GM18508 (cell line): ENCODE data around the gene MOV10.

ENCODE experiments used
- ATAC-seq: cut with Tn5 transposase; IDR thresholded peaks from one replicate; pipeline ENCODE4 v1.9.1; 2021; ENCODE audit warnings: moderate number of reproducible peaks; ENCODE audit not compliant: insufficient read depth, unreplicated experiment

Gene MOV10

DNA sequence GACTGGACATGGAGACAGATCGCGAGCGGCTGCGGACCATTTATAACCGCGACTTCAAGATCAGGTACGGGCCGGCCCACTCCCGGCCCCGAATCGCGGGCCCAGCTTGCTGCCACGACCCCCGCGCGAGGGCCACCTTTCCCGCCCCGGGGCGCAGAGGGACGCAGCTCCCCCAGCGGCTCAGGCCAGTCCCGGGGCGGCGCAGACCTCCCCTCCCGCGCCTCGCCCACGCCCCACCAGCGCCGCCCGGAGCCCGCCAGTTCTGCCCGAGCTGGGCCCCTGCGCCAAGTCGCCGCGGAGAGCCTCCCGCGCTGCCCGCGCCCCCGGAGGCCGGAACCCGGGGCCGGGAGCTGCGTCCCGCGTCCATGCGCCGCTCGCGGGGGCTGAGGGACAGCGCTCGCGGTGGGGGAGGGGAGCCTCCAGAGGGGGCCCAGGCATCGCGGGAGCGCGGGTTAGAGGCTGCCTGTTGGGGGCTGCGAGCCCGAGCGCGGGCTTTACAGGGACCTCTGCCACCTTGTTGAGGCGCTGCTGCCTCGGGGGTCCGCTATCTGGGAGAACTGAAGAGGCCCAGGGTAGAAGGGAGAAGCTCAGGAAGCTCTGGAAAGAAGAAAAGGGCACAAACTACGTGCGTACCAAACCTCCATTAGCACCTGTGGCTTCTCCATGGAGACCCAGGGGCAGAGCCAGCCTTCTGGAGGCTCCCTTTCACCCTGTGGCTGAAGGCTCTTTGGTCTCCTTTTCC, 698 bp downstream of the MOV10 start:
- ATAC-seq = no peak

DNA sequence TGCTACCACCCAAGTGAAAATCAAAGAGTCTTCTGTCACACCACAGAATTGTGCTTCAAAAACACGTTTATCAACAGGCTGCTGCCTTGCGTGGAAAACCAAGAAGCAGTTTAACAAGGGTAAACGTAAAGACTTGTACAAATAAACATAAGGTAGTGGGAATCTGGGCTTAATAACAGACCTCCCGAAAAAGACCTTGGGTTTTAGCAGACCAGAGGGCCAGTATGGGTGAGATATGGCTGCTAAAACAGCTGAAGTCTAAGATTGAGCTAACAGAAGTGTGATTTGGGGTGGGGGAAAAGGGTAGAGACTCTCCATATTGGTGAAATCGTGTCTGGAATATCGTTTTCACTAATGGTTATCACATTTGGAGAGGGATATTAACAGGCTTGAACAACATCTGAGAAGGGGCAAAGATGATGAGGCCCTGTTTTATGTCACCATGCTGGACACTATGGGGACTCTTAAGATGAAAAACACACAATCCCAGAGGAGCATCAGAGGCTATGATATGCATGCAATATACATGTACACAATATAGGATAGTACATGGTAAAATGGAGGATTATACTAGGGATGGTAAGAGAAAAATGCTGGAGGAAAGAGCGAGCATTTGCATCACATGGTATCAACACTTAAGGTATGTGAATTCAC, 1.4 kb downstream of the MOV10 start:
- no peak for ATAC-seq

DNA sequence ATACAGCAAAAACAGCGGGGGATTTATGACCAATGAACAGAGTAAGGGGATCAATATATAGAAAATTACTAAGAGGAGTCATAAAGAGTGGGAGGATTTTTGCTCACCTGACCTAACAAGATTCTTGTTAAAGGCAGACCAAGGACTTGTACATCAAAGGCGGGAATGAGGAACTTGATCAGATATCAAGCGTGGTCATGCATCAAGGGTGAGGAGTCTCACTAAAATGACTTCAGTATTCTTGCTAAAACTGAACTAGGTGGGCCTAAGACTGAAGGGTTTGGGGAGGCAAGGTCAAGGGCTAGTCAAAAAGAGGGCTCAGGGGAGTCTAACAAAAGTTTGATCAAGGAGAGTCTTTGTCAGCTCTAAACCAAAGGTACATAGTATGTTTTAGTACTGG, 2.1 kb downstream of the MOV10 start:
- no peak for ATAC-seq

DNA sequence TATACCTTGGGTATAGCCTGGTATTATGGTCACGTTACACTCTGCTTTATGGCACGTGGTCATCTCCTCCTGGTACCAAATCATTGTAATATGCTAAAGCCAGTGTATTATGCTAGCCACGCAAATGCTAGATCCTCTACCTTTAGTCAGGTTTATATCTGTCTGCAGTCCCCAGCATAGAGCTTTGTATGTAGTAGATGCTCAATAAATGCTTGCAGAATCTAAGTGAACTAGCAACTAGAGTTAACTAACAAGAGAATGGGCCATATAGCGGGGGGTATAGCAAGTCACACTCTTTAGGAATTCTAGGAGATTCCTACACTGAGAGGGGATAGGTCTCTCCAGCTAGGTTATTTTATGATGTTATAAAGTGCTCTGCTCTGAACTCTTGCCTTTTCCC, 3.0 kb downstream of the MOV10 start:
- no peak for ATAC-seq

DNA sequence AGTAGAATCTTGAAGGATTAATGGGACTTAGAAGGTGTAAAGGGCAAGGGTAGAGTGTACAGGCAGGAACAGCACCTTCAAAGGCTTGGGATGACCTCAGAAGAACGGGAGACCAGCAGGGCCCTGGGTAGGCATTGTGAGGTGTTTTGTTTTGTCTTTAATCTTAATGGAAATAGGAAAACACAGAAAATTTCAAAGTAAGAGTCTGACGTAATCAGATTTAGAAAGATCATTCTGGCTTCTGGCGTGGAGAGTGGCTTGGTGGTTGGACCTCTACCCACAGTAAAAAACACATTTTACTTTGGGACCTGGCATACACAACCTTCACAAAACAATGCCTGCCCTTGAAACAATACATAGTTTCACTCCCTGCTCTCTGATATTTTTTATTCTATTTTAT, 4.1 kb downstream of the MOV10 start:
- no peak for ATAC-seq

DNA sequence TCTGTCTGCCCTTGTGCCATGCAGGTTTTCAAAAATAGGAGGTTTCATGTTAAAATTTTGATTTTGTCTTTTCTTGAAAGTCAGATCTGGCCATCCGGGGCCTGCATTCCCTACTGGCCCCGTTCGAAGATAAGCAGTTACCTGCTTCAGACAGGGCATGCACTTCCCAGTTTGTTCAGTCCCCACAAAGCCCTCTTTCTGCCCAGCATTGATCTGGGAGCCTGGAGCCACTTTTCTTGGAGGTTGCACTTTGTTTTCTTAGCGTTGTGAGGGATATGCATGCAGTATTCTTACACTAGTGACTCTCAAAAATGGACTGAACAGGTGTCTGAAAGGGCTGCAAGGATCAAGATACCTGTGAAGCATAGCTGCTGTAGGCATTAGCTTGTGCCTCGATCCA, 11.5 kb downstream of the MOV10 start:
- no peak for ATAC-seq

DNA sequence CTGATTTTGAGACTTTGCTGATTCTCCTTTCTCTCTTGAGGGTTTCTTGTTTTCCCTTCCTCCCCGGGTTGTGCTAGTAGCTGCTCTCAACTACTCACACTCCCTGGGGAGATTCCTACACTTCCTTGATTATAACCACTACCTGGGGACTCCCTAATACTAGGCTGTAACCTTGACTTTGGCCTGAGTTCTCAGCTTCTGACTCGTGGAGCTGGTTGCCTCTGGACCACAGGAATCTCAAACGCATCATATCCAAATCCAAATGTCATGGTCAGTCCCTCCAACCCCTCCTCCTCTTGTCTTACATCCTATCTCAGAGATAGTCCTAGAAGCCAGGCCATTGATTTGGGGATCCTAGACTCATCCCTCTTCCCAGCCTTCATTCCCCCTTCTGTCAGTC, 12.0 kb downstream of the MOV10 start:
- no peak for ATAC-seq

DNA sequence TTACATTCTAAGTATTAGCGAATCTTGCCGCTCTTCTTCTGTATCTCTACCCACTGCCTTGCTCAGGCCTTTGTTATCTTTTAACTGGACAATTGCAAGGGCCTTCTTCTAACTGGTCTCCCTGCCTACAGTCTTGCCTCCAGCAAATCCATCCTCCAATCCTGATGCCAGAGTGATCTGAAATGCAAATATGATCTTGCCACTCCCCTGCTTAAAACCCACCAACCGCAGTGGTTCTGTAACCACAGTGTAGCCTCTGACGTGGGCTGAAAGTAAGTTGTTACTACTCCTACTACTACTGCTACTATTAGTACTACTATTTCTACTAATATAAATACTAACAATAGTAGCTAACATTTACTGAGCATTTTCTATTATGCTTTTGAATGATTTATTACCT, 12.4 kb downstream of the MOV10 start:
- ATAC-seq = no peak

DNA sequence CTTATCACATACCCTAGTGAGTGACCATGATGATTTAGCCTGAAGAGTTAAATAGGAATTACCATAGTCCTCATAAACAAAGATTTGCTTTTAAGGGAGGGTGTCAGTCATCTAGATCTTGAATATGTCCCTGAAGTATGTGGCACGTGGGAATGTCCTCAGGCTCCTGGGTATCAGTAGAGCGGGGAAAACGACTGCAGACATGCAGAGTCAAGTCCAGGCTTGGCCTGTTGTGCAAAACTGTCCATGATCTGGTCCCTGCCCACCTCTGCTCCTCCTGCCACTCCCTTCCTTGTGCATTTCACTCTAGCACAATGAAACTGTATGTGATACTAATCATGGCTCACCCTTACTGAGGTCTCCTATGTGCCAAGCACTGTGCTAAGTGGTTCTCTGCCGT, 12.9 kb downstream of the MOV10 start:
- ATAC-seq = no peak

DNA sequence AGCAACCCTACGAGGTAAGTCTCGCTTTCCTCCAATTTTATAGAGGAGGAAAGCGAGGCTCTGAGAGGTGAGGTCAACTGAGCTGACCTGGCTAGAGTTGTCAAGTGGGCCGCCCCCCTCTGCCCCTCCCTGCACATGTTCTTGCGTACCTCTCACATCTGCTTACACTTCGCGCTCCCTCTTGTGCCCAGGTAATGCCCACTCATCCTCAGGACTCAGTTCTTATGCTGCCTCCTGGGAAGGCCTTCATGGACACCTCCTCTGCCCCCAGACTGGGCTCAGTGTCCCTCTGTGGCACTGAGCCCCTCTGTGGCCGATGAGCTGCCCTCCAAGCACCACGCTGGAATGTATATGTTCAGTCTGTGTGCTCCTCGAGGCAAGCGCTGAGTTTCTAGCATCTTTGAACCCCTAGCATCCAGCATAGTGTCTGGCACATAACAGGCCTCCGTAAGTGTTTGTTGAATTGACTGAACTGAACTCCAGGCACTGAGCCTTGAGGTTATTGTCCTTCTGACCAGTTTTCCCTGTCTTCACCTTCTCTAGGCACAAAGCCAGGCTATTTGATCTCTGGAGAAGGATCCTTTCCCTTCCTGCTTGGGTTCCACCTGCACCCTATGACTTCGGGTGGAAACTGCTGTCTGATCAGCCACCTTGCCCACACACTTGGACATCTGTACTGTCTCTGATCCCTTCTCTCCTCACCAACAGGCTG, 13.5 kb downstream of the MOV10 start:
- no peak for ATAC-seq

DNA sequence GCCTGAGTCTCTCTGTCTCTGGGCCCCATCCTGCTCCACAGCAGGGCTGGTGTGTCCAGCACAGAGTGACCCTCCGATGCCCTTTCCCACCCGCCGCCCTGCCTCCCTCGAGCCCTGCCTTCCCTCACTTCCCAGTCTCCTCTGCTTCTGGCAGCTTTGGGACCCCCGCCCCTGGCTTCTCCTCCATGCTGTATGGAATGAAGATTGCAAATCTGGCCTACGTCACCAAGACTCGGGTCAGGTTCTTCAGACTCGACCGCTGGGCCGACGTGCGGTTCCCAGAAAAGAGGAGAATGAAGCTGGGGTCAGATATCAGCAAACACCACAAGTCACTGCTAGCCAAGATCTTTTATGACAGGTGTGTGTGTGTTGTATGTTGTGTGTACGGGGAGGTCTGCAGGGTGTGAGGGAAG, 14.3 kb downstream of the MOV10 start:
- no peak for ATAC-seq

DNA sequence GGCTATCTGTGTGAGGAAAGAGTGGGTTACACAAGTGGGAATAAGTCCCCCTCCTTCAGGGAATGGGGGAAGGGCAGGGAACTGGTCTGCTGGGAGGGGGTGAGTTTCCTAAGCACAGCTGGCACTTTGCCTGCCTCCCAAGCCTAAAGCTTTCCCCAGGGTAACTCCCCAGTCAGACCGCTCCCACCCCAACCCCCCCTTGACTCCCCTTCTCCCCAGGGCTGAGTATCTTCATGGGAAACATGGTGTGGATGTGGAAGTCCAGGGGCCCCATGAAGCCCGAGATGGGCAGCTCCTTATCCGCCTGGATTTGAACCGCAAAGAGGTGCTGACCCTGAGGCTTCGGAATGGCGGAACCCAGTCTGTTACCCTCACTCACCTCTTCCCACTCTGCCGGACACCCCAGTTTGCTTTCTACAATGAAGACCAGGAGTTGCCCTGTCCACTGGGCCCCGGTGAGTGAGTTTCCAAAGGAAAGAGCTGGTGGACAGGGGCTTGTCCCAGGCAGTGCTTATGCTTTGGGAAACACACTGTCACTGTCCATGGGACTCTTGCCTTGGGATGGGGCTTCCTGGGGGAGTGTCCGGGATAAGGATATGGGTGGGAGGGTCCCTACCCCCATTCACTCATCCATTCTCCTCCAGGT, 14.9 kb downstream of the MOV10 start:
- ATAC-seq = no peak

DNA sequence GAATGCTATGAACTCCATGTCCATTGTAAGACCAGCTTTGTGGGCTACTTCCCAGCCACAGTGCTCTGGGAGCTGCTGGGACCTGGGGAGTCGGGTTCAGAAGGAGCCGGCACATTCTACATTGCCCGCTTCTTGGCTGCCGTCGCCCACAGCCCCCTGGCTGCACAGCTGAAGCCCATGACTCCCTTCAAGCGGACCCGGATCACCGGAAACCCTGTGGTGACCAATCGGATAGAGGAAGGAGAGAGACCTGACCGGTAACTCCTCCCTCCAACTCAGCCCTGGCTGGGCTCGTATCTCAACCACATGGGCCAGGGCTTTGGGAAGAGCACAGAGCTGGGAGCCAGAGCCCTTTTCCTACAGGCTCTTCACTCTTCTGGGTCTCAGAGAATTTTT, 15.4 kb downstream of the MOV10 start:
- no peak for ATAC-seq

DNA sequence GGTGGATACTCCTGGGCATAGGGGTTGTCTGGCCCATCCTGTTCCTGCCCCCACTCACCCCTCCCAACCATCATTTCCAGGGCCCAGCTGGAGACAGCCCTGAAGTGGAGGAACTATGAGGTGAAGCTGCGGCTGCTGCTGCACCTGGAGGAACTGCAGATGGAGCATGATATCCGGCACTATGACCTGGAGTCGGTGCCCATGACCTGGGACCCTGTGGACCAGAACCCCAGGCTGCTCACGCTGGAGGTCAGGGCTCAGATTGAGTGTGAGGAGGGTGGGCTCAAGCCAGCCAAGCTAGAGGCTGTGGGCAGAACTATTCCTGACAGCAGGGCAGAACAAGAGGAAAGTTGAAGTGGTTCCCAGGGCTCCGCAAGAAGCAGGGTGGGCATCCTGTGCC, 18.2 kb downstream of the MOV10 start:
- ATAC-seq = no peak

DNA sequence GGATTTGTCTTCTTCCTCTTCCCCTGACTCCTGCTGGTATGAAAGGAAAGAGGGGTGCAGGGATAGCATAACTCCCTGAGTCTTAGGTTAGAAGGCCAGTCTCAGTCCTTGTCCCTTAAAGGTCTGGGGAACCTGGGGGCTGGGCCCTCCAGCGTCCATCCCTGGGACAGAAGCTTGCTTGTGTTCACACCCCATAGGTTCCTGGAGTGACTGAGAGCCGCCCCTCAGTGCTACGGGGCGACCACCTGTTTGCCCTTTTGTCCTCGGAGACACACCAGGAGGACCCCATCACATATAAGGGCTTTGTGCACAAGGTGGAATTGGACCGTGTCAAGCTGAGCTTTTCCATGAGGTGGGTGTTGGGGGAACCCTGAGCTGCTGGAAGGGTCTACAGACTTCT, 19.4 kb downstream of the MOV10 start:
- ATAC-seq = no peak

DNA sequence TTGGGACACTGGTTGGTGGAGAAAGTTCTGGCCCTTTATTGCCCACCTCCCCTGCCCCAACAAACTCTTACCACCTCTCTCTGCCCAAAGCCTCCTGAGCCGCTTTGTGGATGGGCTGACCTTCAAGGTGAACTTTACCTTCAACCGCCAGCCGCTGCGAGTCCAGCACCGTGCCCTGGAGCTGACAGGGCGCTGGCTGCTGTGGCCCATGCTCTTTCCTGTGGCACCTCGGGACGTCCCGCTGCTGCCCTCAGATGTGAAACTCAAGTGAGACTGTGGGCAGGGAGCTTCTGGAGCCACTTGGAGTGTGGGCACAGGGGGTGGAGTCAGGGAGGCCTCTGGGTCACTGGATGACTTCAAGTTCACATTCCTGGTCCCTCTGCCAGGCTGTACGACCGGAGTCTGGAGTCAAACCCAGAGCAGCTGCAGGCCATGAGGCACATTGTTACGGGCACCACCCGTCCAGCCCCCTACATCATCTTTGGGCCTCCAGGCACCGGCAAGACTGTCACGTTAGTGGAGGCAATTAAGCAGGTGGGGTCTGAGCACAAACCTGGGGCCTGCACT, 20.0 kb downstream of the MOV10 start:
- no peak for ATAC-seq

DNA sequence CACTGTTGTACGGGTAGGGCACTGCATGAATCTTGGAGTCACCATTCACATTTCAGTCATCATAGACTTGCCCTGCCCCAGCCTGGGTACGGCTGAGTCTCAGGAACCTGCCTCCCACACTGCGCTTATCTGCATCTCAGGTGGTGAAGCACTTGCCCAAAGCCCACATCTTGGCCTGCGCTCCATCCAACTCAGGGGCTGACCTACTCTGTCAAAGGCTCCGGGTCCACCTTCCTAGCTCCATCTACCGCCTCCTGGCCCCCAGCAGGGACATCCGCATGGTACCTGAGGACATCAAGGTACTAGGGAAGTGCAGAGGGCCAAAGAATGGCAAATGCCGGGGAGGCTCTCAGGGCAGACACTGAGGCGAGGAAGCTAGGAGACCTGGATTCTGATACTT, 20.8 kb downstream of the MOV10 start:
- no peak for ATAC-seq

DNA sequence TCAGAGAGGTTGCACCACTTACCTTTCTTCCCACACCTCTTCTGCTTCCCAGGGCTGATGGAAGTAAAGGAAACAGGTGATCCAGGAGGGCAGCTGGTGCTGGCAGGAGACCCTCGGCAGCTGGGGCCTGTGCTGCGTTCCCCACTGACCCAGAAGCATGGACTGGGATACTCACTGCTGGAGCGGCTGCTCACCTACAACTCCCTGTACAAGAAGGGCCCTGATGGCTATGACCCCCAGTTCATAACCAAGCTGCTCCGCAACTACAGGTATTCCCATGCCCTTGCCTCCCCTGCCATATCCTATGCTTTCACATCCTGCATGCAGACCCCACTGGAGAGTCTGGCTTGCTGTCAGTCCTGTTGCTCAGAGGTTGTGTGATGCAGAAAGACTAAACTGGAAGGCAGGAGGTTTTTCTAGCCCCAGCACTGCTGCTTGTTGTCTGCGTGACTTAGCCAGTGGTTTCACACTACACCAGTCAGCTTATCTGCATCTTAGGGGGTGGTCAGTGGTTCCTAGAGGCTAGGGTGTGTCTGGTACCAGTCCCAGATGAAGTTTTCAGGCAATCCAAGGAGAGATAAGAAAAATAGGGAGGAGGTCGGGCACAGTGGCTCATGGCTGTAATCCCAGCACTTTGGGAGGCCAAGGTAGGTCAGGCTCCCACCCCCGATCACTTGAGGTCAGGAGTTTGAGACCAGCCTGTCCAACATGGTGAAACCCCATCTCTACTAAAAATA, 22.3 kb downstream of the MOV10 start:
- no peak for ATAC-seq

DNA sequence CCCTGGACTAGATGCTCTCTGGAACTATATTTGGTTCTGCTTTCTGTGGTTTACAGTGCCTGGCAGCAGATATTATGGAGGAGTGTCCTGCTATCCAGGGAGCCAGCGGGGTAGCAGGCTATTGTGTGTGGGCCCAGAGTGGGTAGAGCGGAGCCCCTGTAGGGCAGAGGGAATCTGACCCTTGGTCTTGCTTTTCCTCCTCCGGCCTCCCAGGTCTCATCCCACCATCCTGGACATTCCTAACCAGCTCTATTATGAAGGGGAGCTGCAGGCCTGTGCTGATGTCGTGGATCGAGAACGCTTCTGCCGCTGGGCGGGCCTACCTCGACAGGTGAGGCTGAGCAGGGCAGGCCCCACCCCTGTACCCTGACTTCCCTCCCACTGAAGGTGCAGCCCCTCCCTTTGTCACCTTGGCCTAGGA, 23.3 kb downstream of the MOV10 start:
- no peak for ATAC-seq
